ENCODE results near the gene APP. TPM values are rescaled to one million over a fixed set of nuclear protein-coding genes. Genes with fewer than 3 reads are reported as not detected.

Gene APP
- total and polyA plus RNA-seq, 10 of the 15 experiments (the other 5 are each of a cell fraction or from before 2014, with no cell fraction given), result 8.8 to 94.9 (median 51.0) TPM

DNA sequence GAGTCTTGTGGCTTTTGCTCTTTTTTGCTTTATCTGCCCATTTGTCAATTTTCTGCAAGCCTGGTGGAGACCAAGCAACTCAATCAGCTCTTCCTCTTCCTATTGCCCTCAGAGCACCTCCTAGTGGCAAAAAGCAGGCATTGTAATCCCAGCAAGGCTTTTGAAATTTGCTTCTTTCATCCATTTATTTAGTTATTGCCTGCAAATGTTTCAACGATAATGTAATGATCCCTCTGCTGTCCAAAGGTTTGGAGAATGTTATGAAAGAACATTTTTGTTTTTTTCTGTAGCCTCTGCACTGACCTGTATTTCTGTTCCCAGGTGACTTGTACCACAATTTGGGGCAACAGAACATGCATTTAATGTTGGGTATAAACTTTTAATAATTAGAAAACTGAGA lies 308.0 kb downstream of the APP start (continued):
- TF ChIP-seq DPF2 (IDR thresholded peaks at IDR 0.05) (no peak), NFYA (IDR thresholded peaks at IDR 0.05; ENCODE audit: borderline replicate concordance, low read depth, low read length) (no peak), MEF2A (IDR thresholded peaks at IDR 0.05; ENCODE audit: insufficient read depth, low read depth, low read length) (no peak), ZBED1 (IDR thresholded peaks at IDR 0.05; ENCODE audit: borderline replicate concordance) (no peak), CHD1 (IDR thresholded peaks at IDR 0.05; ENCODE audit: low read depth, low read length) (no peak), NRF1 (conservative IDR thresholded peaks at IDR 0.05; ENCODE audit: low read depth, low read length) (no peak), ZNF274 (IDR thresholded peaks at IDR 0.05; ENCODE audit: insufficient read depth, insufficient read length) (no peak), PAX5 (IDR thresholded peaks at IDR 0.05; ENCODE audit: borderline replicate concordance, low read depth, low read length) (no peak), STAT1 (conservative IDR thresholded peaks at IDR 0.05) (no peak), RAD21 (IDR thresholded peaks at IDR 0.05; ENCODE audit: insufficient read depth, low read depth, low read length) (peak; percentile 78), EZH2 (IDR thresholded peaks at IDR 0.05; ENCODE audit: borderline replicate concordance, control insufficient read depth, low read depth, low read length) (no peak), LARP7 (IDR thresholded peaks at IDR 0.05) (no peak)
- TF ChIP-seq, protein P1, sequence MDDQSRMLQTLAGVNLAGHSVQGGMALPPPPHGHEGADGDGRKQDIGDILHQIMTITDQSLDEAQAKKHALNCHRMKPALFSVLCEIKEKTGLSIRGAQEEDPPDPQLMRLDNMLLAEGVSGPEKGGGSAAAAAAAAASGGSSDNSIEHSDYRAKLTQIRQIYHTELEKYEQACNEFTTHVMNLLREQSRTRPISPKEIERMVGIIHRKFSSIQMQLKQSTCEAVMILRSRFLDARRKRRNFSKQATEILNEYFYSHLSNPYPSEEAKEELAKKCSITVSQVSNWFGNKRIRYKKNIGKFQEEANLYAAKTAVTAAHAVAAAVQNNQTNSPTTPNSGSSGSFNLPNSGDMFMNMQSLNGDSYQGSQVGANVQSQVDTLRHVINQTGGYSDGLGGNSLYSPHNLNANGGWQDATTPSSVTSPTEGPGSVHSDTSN (IDR thresholded peaks at IDR 0.05; ENCODE audit: insufficient replicate concordance, low read depth, low read length), result no peak
- TF ChIP-seq, protein P2, sequence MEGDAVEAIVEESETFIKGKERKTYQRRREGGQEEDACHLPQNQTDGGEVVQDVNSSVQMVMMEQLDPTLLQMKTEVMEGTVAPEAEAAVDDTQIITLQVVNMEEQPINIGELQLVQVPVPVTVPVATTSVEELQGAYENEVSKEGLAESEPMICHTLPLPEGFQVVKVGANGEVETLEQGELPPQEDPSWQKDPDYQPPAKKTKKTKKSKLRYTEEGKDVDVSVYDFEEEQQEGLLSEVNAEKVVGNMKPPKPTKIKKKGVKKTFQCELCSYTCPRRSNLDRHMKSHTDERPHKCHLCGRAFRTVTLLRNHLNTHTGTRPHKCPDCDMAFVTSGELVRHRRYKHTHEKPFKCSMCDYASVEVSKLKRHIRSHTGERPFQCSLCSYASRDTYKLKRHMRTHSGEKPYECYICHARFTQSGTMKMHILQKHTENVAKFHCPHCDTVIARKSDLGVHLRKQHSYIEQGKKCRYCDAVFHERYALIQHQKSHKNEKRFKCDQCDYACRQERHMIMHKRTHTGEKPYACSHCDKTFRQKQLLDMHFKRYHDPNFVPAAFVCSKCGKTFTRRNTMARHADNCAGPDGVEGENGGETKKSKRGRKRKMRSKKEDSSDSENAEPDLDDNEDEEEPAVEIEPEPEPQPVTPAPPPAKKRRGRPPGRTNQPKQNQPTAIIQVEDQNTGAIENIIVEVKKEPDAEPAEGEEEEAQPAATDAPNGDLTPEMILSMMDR (IDR thresholded peaks at IDR 0.05 in 2 of 3, conservative IDR thresholded peaks at IDR 0.05 in 1 of 3; ENCODE audit: control insufficient read depth in 2 of 3, extremely low read depth in 1 of 3, insufficient read depth in 1 of 3, low read depth in 3 of 3, low read length in 3 of 3), result peak; percentile 60 to 92 (median 75)

Data from GM12878 (cell line).